ENCODE data around the gene TLE4. TPM values are rescaled to one million over a fixed set of nuclear protein-coding genes. Genes with fewer than 3 reads are reported as not detected.

TLE4 gene
- total and polyA plus RNA-seq, 2 of the 4 experiments (the other 2 are of a cell fraction): 68.0 to 78.1 TPM

GRCh38 chr9:79610791-79611614 is 39.2 kb downstream of the TLE4 start:
- H3K36me3 ChIP-seq (ENCODE audit: control insufficient read depth, insufficient read depth, low read length): no peaks in the 10 kb centered on the region
- peak overlapping the region; percentile 75 for H2BK20ac ChIP-seq (ENCODE audit: low read depth, low read length)
- H3K23ac ChIP-seq (ENCODE audit: low read depth, low read length): peak overlapping the region; percentile 71
- H4K8ac ChIP-seq (ENCODE audit: low read depth in 2 of 2, low read length in 2 of 2): peak overlapping the region in 1 of 2 experiments; percentile 70; a peak in 2 of 4 replicates
- in situ Hi-C loops (cut with MboI; ENCODE audit: low sequenced_read_pairs) (no loop called here), intact Hi-C loops (cut with micrococcal nuclease) (no loop called here), dilution Hi-C loops (cut with HindIII; ENCODE audit: low sequenced_read_pairs, unreplicated experiment) (no loop called here)
- peak; percentile 80 for ATAC-seq (ENCODE audit: low read depth)
- peaks cover 20% of the 10 kb centered on the region for H3K9me1 ChIP-seq (ENCODE audit: insufficient read depth, low read length)
- no TSS peak for BruUV-seq (replicated peaks)
- H2AK5ac ChIP-seq (ENCODE audit: low read depth, low read length): no peak overlapping the region
- no peaks in the 10 kb centered on the region for H3K9me3 ChIP-seq (ENCODE audit: control insufficient read depth, insufficient read depth, low read length)
- peak overlapping the region; percentile 46; the same call in 1 of the 2 replicates for H3K27ac ChIP-seq (ENCODE audit: insufficient read depth, low read length)
- 0 out of 2 replicates have a peak overlapping the region, but pooled peaks have one; percentile 29 for H3K14ac ChIP-seq (replicated peaks; ENCODE audit: low read depth, low read length)
- H3K56ac ChIP-seq (ENCODE audit: extremely low read depth, insufficient read depth, low read length): peak overlapping the region; percentile 63
- no peaks in the 10 kb centered on the region for H3K27me3 ChIP-seq (ENCODE audit: control insufficient read depth, insufficient read depth, low read length)
- POLR2A ChIA-PET (ENCODE audit: unreplicated experiment): interaction anchor here (0.8 kb wide), 1 partner anchor 40 kb away, joined by 4 read pairs; no protein-coding TSS in a partner anchor
- H3K18ac ChIP-seq (ENCODE audit: low read depth, low read length): peak overlapping the region; percentile 21; the same call in 1 of the 2 replicates
- WGBS, 2 experiments (ENCODE audit: extremely low coverage in 2 of 2, insufficient read length in 1 of 2): no CpG with 5 or more reads among the region's 4 CpGs
- peak overlapping the region; percentile 42 for H3K4me2 ChIP-seq (ENCODE audit: low read depth, low read length)
- peak overlapping the region; percentile 8; the same call in 1 of the 3 replicates for H2BK15ac ChIP-seq (ENCODE audit: low read depth, low read length)
- H2BK120ac ChIP-seq (ENCODE audit: low read depth, low read length): peak overlapping the region; percentile 74; the same call in 1 of the 2 replicates
- H3K4me1 ChIP-seq (ENCODE audit: control insufficient read depth, insufficient read depth, low read length): peaks cover 16% of the 10 kb centered on the region
- CTCF ChIA-PET: no interaction called here
- TF ChIP-seq NFE2L2 (IDR thresholded peaks at IDR 0.05; ENCODE audit: low read depth, low read length) (peak; percentile 54; the same call in 1 of the 2 replicates), MXI1 (IDR thresholded peaks at IDR 0.05; ENCODE audit: borderline replicate concordance, low read depth, low read length) (no peak), CEBPB (IDR thresholded peaks at IDR 0.05; ENCODE audit: low read depth, low read length) (peak; percentile 80)
- H4K91ac ChIP-seq (ENCODE audit: insufficient read depth, low read depth, low read length): peak overlapping the region; percentile 13; the same call in 1 of the 2 replicates
- H3K79me1 ChIP-seq (ENCODE audit: low read depth in 1 of 2, low read length in 2 of 2): peaks cover 25 to 52% of the 10 kb centered on the region in 2 experiments
- H2BK5ac ChIP-seq (ENCODE audit: low read depth, low read length, poor library complexity, severe bottlenecking): peak overlapping the region; percentile 88
- no peak overlapping the region for H2AFZ ChIP-seq (replicated peaks; ENCODE audit: low read length, poor library complexity)
- H4K5ac ChIP-seq (ENCODE audit: low read depth, low read length): no peak overlapping the region
- H4K20me1 ChIP-seq (ENCODE audit: insufficient read depth, low read length): peaks cover 8% of the 10 kb centered on the region
- no peak overlapping the region for H2AK9ac ChIP-seq (replicated peaks; ENCODE audit: low read depth, low read length, poor library complexity)
- no peak overlapping the region for H3K4me3 ChIP-seq (ENCODE audit: insufficient read depth, low read depth, low read length)
- no peak overlapping the region for H3K9ac ChIP-seq (ENCODE audit: low read depth, low read length)
- peak; percentile 96 for DNase-seq
- peak overlapping the region; percentile 65 for H3K4ac ChIP-seq (ENCODE audit: low read depth, low read length)

All from IMR-90 (cell line).